ENCODE measurements around the gene SP6.

SP6 gene

GRCh38 chr17:47889734-47890529 lies 39.0 kb upstream of the SP6 start:
- Histone ChIP-seq H3K4me1 (ENCODE audit: control insufficient read depth in 1 of 2, insufficient read depth in 2 of 2, low read length in 2 of 2) (peaks cover 6% of the 10 kb centered on the region in 2 donors), H3K9me3 (ENCODE audit: control insufficient read depth in 1 of 2, low read length in 2 of 2) (no peaks in the 10 kb centered on the region), H3K27me3 (ENCODE audit: low read depth, low read length) (no peaks in the 10 kb centered on the region), H3K27ac (ENCODE audit: low read length) (no peak overlapping the region), H3K4me3 (ENCODE audit: low read depth in 1 of 2, low read length in 2 of 2) (no peak overlapping the region), H3K36me3 (ENCODE audit: control insufficient read depth in 1 of 2, insufficient read depth in 2 of 2, low read length in 2 of 2) (no peaks in the 10 kb centered on the region)

- Histone ChIP-seq H3K4me1 (ENCODE audit: control insufficient read depth in 1 of 2, insufficient read depth in 2 of 2, low read length in 2 of 2) (no peaks in the 10 kb centered on the region), H3K27me3 (ENCODE audit: low read depth, low read length) (no peaks in the 10 kb centered on the region), H3K9me3 (ENCODE audit: control insufficient read depth in 1 of 2, low read length in 2 of 2) (no peaks in the 10 kb centered on the region), H3K27ac (ENCODE audit: low read length) (no peak overlapping the region), H3K4me3 (ENCODE audit: low read depth in 1 of 2, low read length in 2 of 2) (no peak overlapping the region), H3K36me3 (ENCODE audit: control insufficient read depth in 1 of 2, insufficient read depth in 2 of 2, low read length in 2 of 2) (no peaks in the 10 kb centered on the region)
Measured at GRCh38 chr17:47888293-47888692, 37.3 kb upstream of the SP6 start.

GRCh38 chr17:47884905-47885730 lies 34.2 kb upstream of the SP6 start:
- Histone ChIP-seq H3K4me1 (ENCODE audit: control insufficient read depth in 1 of 2, insufficient read depth in 2 of 2, low read length in 2 of 2) (peaks cover 5 to 6% of the 10 kb centered on the region in 2 donors), H3K9me3 (ENCODE audit: control insufficient read depth in 1 of 2, low read length in 2 of 2) (no peaks in the 10 kb centered on the region), H3K27me3 (ENCODE audit: low read depth, low read length) (no peaks in the 10 kb centered on the region), H3K36me3 (ENCODE audit: control insufficient read depth in 1 of 2, insufficient read depth in 2 of 2, low read length in 2 of 2) (no peaks in the 10 kb centered on the region), H3K4me3 (ENCODE audit: low read depth in 1 of 2, low read length in 2 of 2) (no peak overlapping the region), H3K27ac (ENCODE audit: low read length) (peak overlapping the region; percentile 31)

GRCh38 chr17:47884427-47884740 lies 33.4 kb upstream of the SP6 start:
- Histone ChIP-seq H3K27me3 (ENCODE audit: low read depth, low read length) (no peaks in the 10 kb centered on the region), H3K4me3 (ENCODE audit: low read depth in 1 of 2, low read length in 2 of 2) (no peak overlapping the region), H3K36me3 (ENCODE audit: control insufficient read depth in 1 of 2, insufficient read depth in 2 of 2, low read length in 2 of 2) (no peaks in the 10 kb centered on the region), H3K9me3 (ENCODE audit: control insufficient read depth in 1 of 2, low read length in 2 of 2) (no peaks in the 10 kb centered on the region), H3K4me1 (ENCODE audit: control insufficient read depth in 1 of 2, insufficient read depth in 2 of 2, low read length in 2 of 2) (peaks cover 5 to 6% of the 10 kb centered on the region in 2 donors), H3K27ac (ENCODE audit: low read length) (peak overlapping the region; percentile 31)

GRCh38 chr17:47883589-47884426 lies 32.8 kb upstream of the SP6 start:
- Histone ChIP-seq H3K4me3 (ENCODE audit: low read depth in 1 of 2, low read length in 2 of 2) (no peak overlapping the region), H3K27me3 (ENCODE audit: low read depth, low read length) (no peaks in the 10 kb centered on the region), H3K36me3 (ENCODE audit: control insufficient read depth in 1 of 2, insufficient read depth in 2 of 2, low read length in 2 of 2) (no peaks in the 10 kb centered on the region), H3K27ac (ENCODE audit: low read length) (no peak overlapping the region), H3K4me1 (ENCODE audit: control insufficient read depth in 1 of 2, insufficient read depth in 2 of 2, low read length in 2 of 2) (peaks cover 5 to 6% of the 10 kb centered on the region in 2 donors), H3K9me3 (ENCODE audit: control insufficient read depth in 1 of 2, low read length in 2 of 2) (no peaks in the 10 kb centered on the region)

GRCh38 chr17:47882695-47883588 lies 32.0 kb upstream of the SP6 start:
- H3K27me3 ChIP-seq (ENCODE audit: low read depth, low read length), result peaks cover 5% of the 10 kb centered on the region
- peak overlapping the region; percentile 23 for H3K27ac ChIP-seq (ENCODE audit: low read length)
- H3K4me3 ChIP-seq (ENCODE audit: low read depth in 1 of 2, low read length in 2 of 2), result peak overlapping the region in 1 of 2 donors; percentile 37
- H3K4me1 ChIP-seq (ENCODE audit: control insufficient read depth in 1 of 2, insufficient read depth in 2 of 2, low read length in 2 of 2), result peaks cover 5 to 6% of the 10 kb centered on the region in 2 donors
- no peaks in the 10 kb centered on the region for H3K9me3 ChIP-seq (ENCODE audit: control insufficient read depth in 1 of 2, low read length in 2 of 2)
- H3K36me3 ChIP-seq (ENCODE audit: control insufficient read depth in 1 of 2, insufficient read depth in 2 of 2, low read length in 2 of 2), result no peaks in the 10 kb centered on the region

GRCh38 chr17:47882247-47882646 lies 31.3 kb upstream of the SP6 start:
- Histone ChIP-seq H3K27ac (ENCODE audit: low read length) (peak overlapping the region; percentile 23), H3K36me3 (ENCODE audit: control insufficient read depth in 1 of 2, insufficient read depth in 2 of 2, low read length in 2 of 2) (no peaks in the 10 kb centered on the region), H3K4me1 (ENCODE audit: control insufficient read depth in 1 of 2, insufficient read depth in 2 of 2, low read length in 2 of 2) (peaks cover 5 to 6% of the 10 kb centered on the region in 2 donors), H3K4me3 (ENCODE audit: low read depth in 1 of 2, low read length in 2 of 2) (peak overlapping the region in 1 of 2 donors; percentile 37), H3K9me3 (ENCODE audit: control insufficient read depth in 1 of 2, low read length in 2 of 2) (no peaks in the 10 kb centered on the region), H3K27me3 (ENCODE audit: low read depth, low read length) (peaks cover 6% of the 10 kb centered on the region)

GRCh38 chr17:47879776-47880454 lies 29.0 kb upstream of the SP6 start:
- Histone ChIP-seq H3K27me3 (ENCODE audit: low read depth, low read length) (peaks cover 6% of the 10 kb centered on the region), H3K9me3 (ENCODE audit: control insufficient read depth in 1 of 2, low read length in 2 of 2) (no peaks in the 10 kb centered on the region), H3K36me3 (ENCODE audit: control insufficient read depth in 1 of 2, insufficient read depth in 2 of 2, low read length in 2 of 2) (no peaks in the 10 kb centered on the region), H3K27ac (ENCODE audit: low read length) (no peak overlapping the region), H3K4me3 (ENCODE audit: low read depth in 1 of 2, low read length in 2 of 2) (no peak overlapping the region), H3K4me1 (ENCODE audit: control insufficient read depth in 1 of 2, insufficient read depth in 2 of 2, low read length in 2 of 2) (peaks cover 5 to 6% of the 10 kb centered on the region in 2 donors)

GRCh38 chr17:47879028-47879585 lies 28.1 kb upstream of the SP6 start:
- Histone ChIP-seq H3K27ac (ENCODE audit: low read length) (no peak overlapping the region), H3K27me3 (ENCODE audit: low read depth, low read length) (peaks cover 6% of the 10 kb centered on the region), H3K36me3 (ENCODE audit: control insufficient read depth in 1 of 2, insufficient read depth in 2 of 2, low read length in 2 of 2) (no peaks in the 10 kb centered on the region), H3K9me3 (ENCODE audit: control insufficient read depth in 1 of 2, low read length in 2 of 2) (no peaks in the 10 kb centered on the region), H3K4me1 (ENCODE audit: control insufficient read depth in 1 of 2, insufficient read depth in 2 of 2, low read length in 2 of 2) (peaks cover 5 to 6% of the 10 kb centered on the region in 2 donors), H3K4me3 (ENCODE audit: low read depth in 1 of 2, low read length in 2 of 2) (no peak overlapping the region)
